ENCODE measurements around the gene KCTD11.
"Not testable (repeated sequence)": the region's sequence is repeated elsewhere in the genome, so short reads cannot be mapped to it uniquely, and the experiment has no call there.

The KCTD11 gene

DNA sequence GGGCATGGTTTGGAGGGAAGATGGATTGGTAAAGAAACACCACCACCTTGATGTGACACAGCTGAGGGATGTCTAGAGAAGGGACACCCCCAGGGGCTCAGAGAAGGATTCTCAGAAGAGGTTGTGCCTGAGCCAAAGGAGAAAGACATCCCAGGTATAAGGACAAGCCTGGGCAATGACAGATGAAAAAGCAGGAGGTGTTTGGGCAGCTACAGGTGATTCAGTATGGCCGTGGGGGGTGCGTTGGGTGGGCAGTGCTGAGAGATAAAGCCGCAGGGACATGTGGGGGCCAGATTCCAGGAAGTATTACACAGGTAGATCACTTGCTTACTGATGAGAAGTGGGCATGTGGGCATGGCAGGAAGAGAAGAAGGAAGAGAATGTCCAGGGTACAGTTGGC lies 9.9 kb downstream of the KCTD11 start:
- no peaks in the 10 kb centered on the region for H3K9me3 ChIP-seq (replicated peaks in 1 of 2; ENCODE audit: control insufficient read depth in 2 of 2, insufficient read depth in 1 of 2, low read depth in 1 of 2, low read length in 2 of 2)
- WGBS, 2 donors (ENCODE audit: extremely low coverage in 2 of 2, insufficient read length in 2 of 2, insufficient replicate concordance in 1 of 2): no CpG with 5 or more reads among the region's 3 CpGs
- DNase-seq (ENCODE audit: low spot score): no peak

DNA sequence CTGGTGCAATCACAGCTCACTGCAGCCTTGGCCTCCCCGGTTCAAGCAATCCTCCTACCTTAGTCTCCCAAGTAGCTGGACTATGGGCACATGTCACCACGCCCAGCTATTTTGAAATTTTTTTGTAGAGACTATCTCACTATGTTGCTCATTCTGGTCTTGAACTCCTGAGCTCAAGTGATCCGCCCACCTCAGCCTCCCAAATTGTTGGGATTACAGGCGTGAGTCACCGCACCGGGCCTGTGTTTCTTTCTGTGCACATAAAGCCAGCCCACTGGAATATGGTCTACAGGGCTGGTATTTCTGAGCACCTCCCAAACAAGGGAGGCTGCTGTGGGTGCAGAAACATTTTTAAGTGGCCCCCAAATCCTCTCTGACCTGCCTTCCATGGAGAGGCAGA lies 11.3 kb downstream of the KCTD11 start:
- DNase-seq (ENCODE audit: low spot score): no peak
- no peak overlapping the region for H3K4me3 ChIP-seq (ENCODE audit: low read length in 2 of 2)
- no peaks in the 10 kb centered on the region for H3K79me1 ChIP-seq (ENCODE audit: low read depth, low read length)
- no peak overlapping the region for H2BK120ac ChIP-seq (ENCODE audit: low read depth, low read length)
- H3K4me1 ChIP-seq (ENCODE audit: control insufficient read depth in 2 of 2, insufficient read depth in 1 of 2, low read depth in 1 of 2, low read length in 2 of 2): peaks cover 0 to 2% of the 10 kb centered on the region in 2 donors
- H4K8ac ChIP-seq (ENCODE audit: low read depth, low read length): no peak overlapping the region
- WGBS, 2 donors (ENCODE audit: extremely low coverage in 2 of 2, insufficient read length in 2 of 2, insufficient replicate concordance in 1 of 2): no CpG with 5 or more reads among the region's 6 CpGs
- H3K4me2 ChIP-seq (ENCODE audit: insufficient read depth, low read length, poor library complexity, severe bottlenecking): no peak overlapping the region
- H3K9me3 ChIP-seq (replicated peaks in 1 of 2; ENCODE audit: control insufficient read depth in 2 of 2, insufficient read depth in 1 of 2, low read depth in 1 of 2, low read length in 2 of 2): no peaks in the 10 kb centered on the region
- H2BK12ac ChIP-seq (ENCODE audit: low read length): no peak overlapping the region
- no peak overlapping the region for H3K23ac ChIP-seq (ENCODE audit: low read depth, low read length, poor library complexity)
- no peak overlapping the region for H3K27ac ChIP-seq (replicated peaks; ENCODE audit: low read length)
- no peak overlapping the region for H3K4ac ChIP-seq (ENCODE audit: low read length)
- no peak overlapping the region for H3K9ac ChIP-seq (ENCODE audit: low read depth, low read length, poor library complexity)
- no peak overlapping the region for H2BK15ac ChIP-seq (ENCODE audit: low read length)
- no peak overlapping the region for H2AFZ ChIP-seq (ENCODE audit: low read length)
- no peak overlapping the region for H2BK5ac ChIP-seq (ENCODE audit: low read length)
- H3K36me3 ChIP-seq (replicated peaks in 1 of 2; ENCODE audit: control insufficient read depth in 2 of 2, insufficient read depth in 2 of 2, low read length in 2 of 2): no peaks in the 10 kb centered on the region
- peaks cover 0 to 6% (median 0%) of the 10 kb centered on the region in 3 experiments for H3K27me3 ChIP-seq (ENCODE audit: control insufficient read depth in 3 of 3, insufficient read depth in 3 of 3, low read depth in 1 of 3, low read length in 3 of 3)
- H3K18ac ChIP-seq (ENCODE audit: low read length): no peak overlapping the region
- no peak overlapping the region for H2AK5ac ChIP-seq (ENCODE audit: low read depth, low read length)
- H4K91ac ChIP-seq (ENCODE audit: low read depth, low read length, poor library complexity): no peak overlapping the region
- no peak overlapping the region for H3K14ac ChIP-seq (ENCODE audit: low read length)

More for the DNA sequence above, 9.9 kb downstream of the KCTD11 start:
- H3K79me1 ChIP-seq (ENCODE audit: low read depth, low read length): no peaks in the 10 kb centered on the region
- no peak overlapping the region for H3K9ac ChIP-seq (ENCODE audit: low read depth, low read length, poor library complexity)
- no peak overlapping the region for H2AFZ ChIP-seq (ENCODE audit: low read length)
- no peak overlapping the region for H3K4me2 ChIP-seq (ENCODE audit: insufficient read depth, low read length, poor library complexity, severe bottlenecking)
- H2BK12ac ChIP-seq (ENCODE audit: low read length): no peak overlapping the region
- no peak overlapping the region for H3K18ac ChIP-seq (ENCODE audit: low read length)
- H2AK5ac ChIP-seq (ENCODE audit: low read depth, low read length): no peak overlapping the region
- no peak overlapping the region for H3K4ac ChIP-seq (ENCODE audit: low read length)
- no peak overlapping the region for H3K23ac ChIP-seq (ENCODE audit: low read depth, low read length, poor library complexity)
- no peak overlapping the region for H3K4me3 ChIP-seq (ENCODE audit: low read length in 2 of 2)
- H4K91ac ChIP-seq (ENCODE audit: low read depth, low read length, poor library complexity): no peak overlapping the region
- no peak overlapping the region for H3K14ac ChIP-seq (ENCODE audit: low read length)
- H2BK120ac ChIP-seq (ENCODE audit: low read depth, low read length): no peak overlapping the region
- H3K36me3 ChIP-seq (replicated peaks in 1 of 2; ENCODE audit: control insufficient read depth in 2 of 2, insufficient read depth in 2 of 2, low read length in 2 of 2): no peaks in the 10 kb centered on the region
- no peak overlapping the region for H4K8ac ChIP-seq (ENCODE audit: low read depth, low read length)
- H2BK15ac ChIP-seq (ENCODE audit: low read length): no peak overlapping the region
- peaks cover 0 to 1% (median under 1%) of the 10 kb centered on the region in 3 experiments for H3K27me3 ChIP-seq (ENCODE audit: control insufficient read depth in 3 of 3, insufficient read depth in 3 of 3, low read depth in 1 of 3, low read length in 3 of 3)
- H2BK5ac ChIP-seq (ENCODE audit: low read length): no peak overlapping the region
- no peak overlapping the region for H3K27ac ChIP-seq (replicated peaks; ENCODE audit: low read length)
- H3K4me1 ChIP-seq (ENCODE audit: control insufficient read depth in 2 of 2, insufficient read depth in 1 of 2, low read depth in 1 of 2, low read length in 2 of 2): peaks cover 0 to under 1% of the 10 kb centered on the region in 2 donors

GRCh38 chr17:7365963-7366362 lies 14.0 kb downstream of the KCTD11 start:
- H2AFZ ChIP-seq (ENCODE audit: low read length); H3K9ac ChIP-seq (ENCODE audit: low read depth, low read length, poor library complexity); H3K14ac ChIP-seq (ENCODE audit: low read length); H4K8ac ChIP-seq (ENCODE audit: low read depth, low read length); H3K27ac ChIP-seq (replicated peaks; ENCODE audit: low read length); H2BK120ac ChIP-seq (ENCODE audit: low read depth, low read length); H3K79me1 ChIP-seq (ENCODE audit: low read depth, low read length); H3K4me1 ChIP-seq (ENCODE audit: control insufficient read depth in 2 of 2, insufficient read depth in 1 of 2, low read depth in 1 of 2, low read length in 2 of 2); H3K4me3 ChIP-seq (ENCODE audit: low read length in 2 of 2); H2AK5ac ChIP-seq (ENCODE audit: low read depth, low read length); H2BK5ac ChIP-seq (ENCODE audit: low read length); H3K18ac ChIP-seq (ENCODE audit: low read length); DNase-seq (ENCODE audit: low spot score); H4K91ac ChIP-seq (ENCODE audit: low read depth, low read length, poor library complexity); H3K36me3 ChIP-seq (replicated peaks in 1 of 2; ENCODE audit: control insufficient read depth in 2 of 2, insufficient read depth in 2 of 2, low read length in 2 of 2); H3K9me3 ChIP-seq (replicated peaks in 1 of 2; ENCODE audit: control insufficient read depth in 2 of 2, insufficient read depth in 1 of 2, low read depth in 1 of 2, low read length in 2 of 2); H3K23ac ChIP-seq (ENCODE audit: low read depth, low read length, poor library complexity); H2BK12ac ChIP-seq (ENCODE audit: low read length); H3K4me2 ChIP-seq (ENCODE audit: insufficient read depth, low read length, poor library complexity, severe bottlenecking); H2BK15ac ChIP-seq (ENCODE audit: low read length); H3K4ac ChIP-seq (ENCODE audit: low read length): not testable (repeated sequence)
- WGBS, 2 donors (ENCODE audit: extremely low coverage in 2 of 2, insufficient read length in 2 of 2, insufficient replicate concordance in 1 of 2): no CpG with 5 or more reads among the region's 7 CpGs
- peaks cover 0 to 17% (median 0%) of the 10 kb centered on the region in 3 experiments for H3K27me3 ChIP-seq (ENCODE audit: control insufficient read depth in 3 of 3, insufficient read depth in 3 of 3, low read depth in 1 of 3, low read length in 3 of 3)

- peaks cover 0 to 17% (median 0%) of the 10 kb centered on the region in 3 experiments for H3K27me3 ChIP-seq (ENCODE audit: control insufficient read depth in 3 of 3, insufficient read depth in 3 of 3, low read depth in 1 of 3, low read length in 3 of 3)
- no peak overlapping the region for H2BK12ac ChIP-seq (ENCODE audit: low read length)
- no peak overlapping the region for H4K91ac ChIP-seq (ENCODE audit: low read depth, low read length, poor library complexity)
- H2BK120ac ChIP-seq (ENCODE audit: low read depth, low read length): no peak overlapping the region
- no peak overlapping the region for H3K4ac ChIP-seq (ENCODE audit: low read length)
- H4K8ac ChIP-seq (ENCODE audit: low read depth, low read length): peak overlapping the region; percentile 43
- WGBS, 2 donors (ENCODE audit: extremely low coverage in 2 of 2, insufficient read length in 2 of 2, insufficient replicate concordance in 1 of 2): no CpG with 5 or more reads among the region's 8 CpGs
- no peak overlapping the region for H3K9ac ChIP-seq (ENCODE audit: low read depth, low read length, poor library complexity)
- H3K27ac ChIP-seq (replicated peaks; ENCODE audit: low read length): no peak overlapping the region
- peak overlapping the region; percentile 63 for H2AK5ac ChIP-seq (ENCODE audit: low read depth, low read length)
- no peaks in the 10 kb centered on the region for H3K9me3 ChIP-seq (replicated peaks in 1 of 2; ENCODE audit: control insufficient read depth in 2 of 2, insufficient read depth in 1 of 2, low read depth in 1 of 2, low read length in 2 of 2)
- H2BK5ac ChIP-seq (ENCODE audit: low read length): peak overlapping the region; percentile 24
- no peak overlapping the region for H3K14ac ChIP-seq (ENCODE audit: low read length)
- H3K79me1 ChIP-seq (ENCODE audit: low read depth, low read length): no peaks in the 10 kb centered on the region
- H2AFZ ChIP-seq (ENCODE audit: low read length): peak overlapping the region; percentile 22
- peak overlapping the region; percentile 58 for H2BK15ac ChIP-seq (ENCODE audit: low read length)
- no peaks in the 10 kb centered on the region for H3K36me3 ChIP-seq (replicated peaks in 1 of 2; ENCODE audit: control insufficient read depth in 2 of 2, insufficient read depth in 2 of 2, low read length in 2 of 2)
- DNase-seq (ENCODE audit: low spot score): no peak
- peaks cover 0 to 2% of the 10 kb centered on the region in 2 donors for H3K4me1 ChIP-seq (ENCODE audit: control insufficient read depth in 2 of 2, insufficient read depth in 1 of 2, low read depth in 1 of 2, low read length in 2 of 2)
- peak overlapping the region in 1 of 2 donors; percentile 28 for H3K4me3 ChIP-seq (ENCODE audit: low read length in 2 of 2)
- H3K4me2 ChIP-seq (ENCODE audit: insufficient read depth, low read length, poor library complexity, severe bottlenecking): no peak overlapping the region
- H3K23ac ChIP-seq (ENCODE audit: low read depth, low read length, poor library complexity): no peak overlapping the region
- H3K18ac ChIP-seq (ENCODE audit: low read length): no peak overlapping the region
These were observed 15.1 kb downstream of the KCTD11 start for GRCh38 chr17:7367083-7367482.
